ENCODE data around the gene MRTFB. TPM values are rescaled to one million over a fixed set of nuclear protein-coding genes. Genes with fewer than 3 reads are reported as not detected.

Gene MRTFB
- total and polyA plus RNA-seq, 2 of the 13 experiments (the other 11 are each of a cell fraction or from before 2014, with no cell fraction given), result 11.4 to 14.0 TPM

- TF ChIP-seq ZHX2 (IDR thresholded peaks at IDR 0.05; ENCODE audit: low read depth) (no peak), ZHX2 (CRISPR knock-in tag; IDR thresholded peaks at IDR 0.05; ENCODE audit: borderline replicate concordance) (0 out of 2 replicates have a peak, but pooled peaks have one; percentile 21), THRA (CRISPR knock-in tag; IDR thresholded peaks at IDR 0.05; ENCODE audit: borderline replicate concordance) (0 out of 2 replicates have a peak, but pooled peaks have one; percentile 34), SMAD1 (CRISPR knock-in tag; IDR thresholded peaks at IDR 0.05; ENCODE audit: borderline replicate concordance, low read depth) (0 out of 2 replicates have a peak, but pooled peaks have one; percentile 33), ZBTB26 (CRISPR knock-in tag; IDR thresholded peaks at IDR 0.05; ENCODE audit: borderline replicate concordance) (0 out of 2 replicates have a peak, but pooled peaks have one; percentile 21), TFDP2 (CRISPR knock-in tag; IDR thresholded peaks at IDR 0.05) (peak; percentile 59; the same call in 1 of the 2 replicates), HNF1A (IDR thresholded peaks at IDR 0.05; ENCODE audit: low read depth) (no peak), HNF1A (CRISPR knock-in tag; IDR thresholded peaks at IDR 0.05; ENCODE audit: borderline replicate concordance) (no peak), KMT2A (CRISPR knock-in tag; IDR thresholded peaks at IDR 0.05) (0 out of 2 replicates have a peak, but pooled peaks have one; percentile 74), ZNF558 (CRISPR knock-in tag; IDR thresholded peaks at IDR 0.05; ENCODE audit: borderline replicate concordance) (0 out of 2 replicates have a peak, but pooled peaks have one; percentile 26), HOXA5 (CRISPR knock-in tag; IDR thresholded peaks at IDR 0.05) (peak; percentile 61; the same call in 1 of the 2 replicates), HES4 (CRISPR knock-in tag; IDR thresholded peaks at IDR 0.05; ENCODE audit: borderline replicate concordance) (peak; percentile 43; the same call in 1 of the 2 replicates), SRSF1 (optimal IDR thresholded peaks at IDR 0.05; ENCODE audit: low read depth, low read length) (peak; percentile 28)
Observed at GRCh38 chr16:14302399-14303181, 231.5 kb downstream of the MRTFB start (continued).

All from HepG2 (cell line).